Measurements from ENCODE around the gene GATA1. TPM values are rescaled to one million over a fixed set of nuclear protein-coding genes. Genes with fewer than 3 reads are reported as not detected.

Gene GATA1
- total RNA-seq, 1 donor from 2014 or later: not detected

- Mint-ChIP-seq H3K27me3 (ENCODE audit: low read depth) (no peaks in the 10 kb centered on the region), H3K9me3 (ENCODE audit: low read depth) (peaks cover 3% of the 10 kb centered on the region), H3K27ac (ENCODE audit: unreplicated experiment) (no peak overlapping the region), H3K4me3 (ENCODE audit: unreplicated experiment) (no peak overlapping the region), H3K4me1 (ENCODE audit: low read depth) (no peaks in the 10 kb centered on the region), H3K36me3 (ENCODE audit: low read depth) (peaks cover 1% of the 10 kb centered on the region)
- TF ChIP-seq CTCF (IDR thresholded peaks at IDR 0.05): no peak
- no peak for DNase-seq (ENCODE audit: low spot score)
Observed at GRCh38 chrX:48745222-48745621, 41.2 kb upstream of the GATA1 start.

- TF ChIP-seq CTCF (IDR thresholded peaks at IDR 0.05): no peak
- peaks cover 3% of the 10 kb centered on the region for H3K9me3 Mint-ChIP-seq (ENCODE audit: low read depth)
- no peak overlapping the region for H3K4me3 Mint-ChIP-seq (ENCODE audit: unreplicated experiment)
- H3K27me3 Mint-ChIP-seq (ENCODE audit: low read depth): no peaks in the 10 kb centered on the region
- no peaks in the 10 kb centered on the region for H3K4me1 Mint-ChIP-seq (ENCODE audit: low read depth)
- H3K36me3 Mint-ChIP-seq (ENCODE audit: low read depth): peaks cover 1% of the 10 kb centered on the region
- H3K27ac Mint-ChIP-seq (ENCODE audit: unreplicated experiment): no peak overlapping the region
- DNase-seq (ENCODE audit: low spot score): no peak
Observed at GRCh38 chrX:48747415-48748016, 38.9 kb upstream of the GATA1 start.

GRCh38 chrX:48749182-48749581 is 37.2 kb upstream of the GATA1 start:
- H3K9me3 Mint-ChIP-seq (ENCODE audit: low read depth): peaks cover 5% of the 10 kb centered on the region
- no peak overlapping the region for H3K27ac Mint-ChIP-seq (ENCODE audit: unreplicated experiment)
- no peak for DNase-seq (ENCODE audit: low spot score)
- TF ChIP-seq CTCF (IDR thresholded peaks at IDR 0.05): no peak
- H3K36me3 Mint-ChIP-seq (ENCODE audit: low read depth): peaks cover 1% of the 10 kb centered on the region
- H3K27me3 Mint-ChIP-seq (ENCODE audit: low read depth): no peaks in the 10 kb centered on the region
- no peak overlapping the region for H3K4me3 Mint-ChIP-seq (ENCODE audit: unreplicated experiment)
- no peaks in the 10 kb centered on the region for H3K4me1 Mint-ChIP-seq (ENCODE audit: low read depth)

GRCh38 chrX:48751343-48751742 is 35.0 kb upstream of the GATA1 start:
- H3K36me3 Mint-ChIP-seq (ENCODE audit: low read depth): no peaks in the 10 kb centered on the region

GRCh38 chrX:48752498-48752897 is 33.9 kb upstream of the GATA1 start:
- DNase-seq (ENCODE audit: low spot score): no peak
- H3K27ac Mint-ChIP-seq (ENCODE audit: unreplicated experiment): no peak overlapping the region
- peaks cover 4% of the 10 kb centered on the region for H3K9me3 Mint-ChIP-seq (ENCODE audit: low read depth)
- no peaks in the 10 kb centered on the region for H3K27me3 Mint-ChIP-seq (ENCODE audit: low read depth)
- H3K4me1 Mint-ChIP-seq (ENCODE audit: low read depth): no peaks in the 10 kb centered on the region
- no peaks in the 10 kb centered on the region for H3K36me3 Mint-ChIP-seq (ENCODE audit: low read depth)
- H3K4me3 Mint-ChIP-seq (ENCODE audit: unreplicated experiment): no peak overlapping the region
- TF ChIP-seq CTCF (IDR thresholded peaks at IDR 0.05): no peak

More at GRCh38 chrX:48751343-48751742, 35.0 kb upstream of the GATA1 start:
- Mint-ChIP-seq H3K9me3 (ENCODE audit: low read depth) (peaks cover 4% of the 10 kb centered on the region), H3K4me3 (ENCODE audit: unreplicated experiment) (no peak overlapping the region), H3K27ac (ENCODE audit: unreplicated experiment) (no peak overlapping the region), H3K27me3 (ENCODE audit: low read depth) (no peaks in the 10 kb centered on the region), H3K4me1 (ENCODE audit: low read depth) (no peaks in the 10 kb centered on the region)
- DNase-seq (ENCODE audit: low spot score): no peak
- TF ChIP-seq CTCF (IDR thresholded peaks at IDR 0.05): no peak

Measured in chondrocyte (in vitro differentiated cells).